Body of pancreas (tissue), 4 donors: ENCODE data around the gene SBNO1. TPM values are rescaled to one million over a fixed set of nuclear protein-coding genes. Genes with fewer than 3 reads are reported as not detected.
"Not testable (repeated sequence)": the region's sequence is repeated elsewhere in the genome, so short reads cannot be mapped to it uniquely, and the experiment has no call there.

ENCODE experiments used
- ATAC-seq: fragments of 150-250 bp; one replicate; pipeline ENCODE4 v1.9.1; 2016
- DNase-seq, 4 donors: peaks; one replicate each; pipeline ENCODE4 v3.0.0-alpha.2; 2019
- H3K27ac ChIP-seq, 4 donors: fragments of 200-600 bp; sonication (generic); 1 replicate in 3 of 4; 2 replicates in 1 of 4; pipeline versions ENCODE4 v1.5.1 to v1.6.1; 2016 to 2019; ENCODE audit warnings: mild to moderate bottlenecking in 1 of 4, mixed read lengths in 1 of 4, moderate library complexity in 1 of 4
- H3K27me3 ChIP-seq, 2 donors: fragments of 200-600 bp; sonication (generic); one replicate each; pipeline ENCODE4 v1.6.0; 2016; ENCODE audit warnings: mild to moderate bottlenecking in 1 of 2
- H3K36me3 ChIP-seq, 2 donors: fragments of 200-600 bp; sonication (generic); replicated peaks in 1 of 2; 2 replicates each; pipeline ENCODE4 v1.5.1; 2016; ENCODE audit warnings: low read depth in 2 of 2; ENCODE audit not compliant: insufficient read depth in 1 of 2
- H3K4me1 ChIP-seq: fragments of 200-600 bp; sonication (generic); one replicate; pipeline ENCODE4 v1.6.0; 2016
- H3K4me3 ChIP-seq, 2 donors: fragments of 200-600 bp; sonication (generic); 1 replicate in 1 of 2; 2 replicates in 1 of 2; pipeline ENCODE4 v1.5.1; 2016 to 2019
- H3K9me3 ChIP-seq, 3 donors: fragments of 200-600 bp; sonication (generic); 1 replicate in 2 of 3; 2 replicates in 1 of 3; pipeline ENCODE4 v1.5.1; 2016
- POLR2A ChIP-seq, 3 donors: fragments of 450-650 bp; IDR thresholded peaks; one replicate each; pipeline ENCODE4 v1.6.1; 2016; ENCODE audit warnings: antibody characterized with exemption in 3 of 3, mild to moderate bottlenecking in 2 of 3
- WGBS, 2 donors: methylation state at CpG; one replicate each; pipeline ENCODE4 v1.1.5; 2017; 5-methylcytosine and 5-hydroxymethylcytosine counted together
- intact Hi-C: fragments of 100-400 bp; cut with DNase I; formaldehyde crosslinking; loops from one replicate; pipeline ENCODE4 v1.15.1; 2023
- total RNA-seq, 2 donors: library from RNA; depleted of rRNA; stranded (reverse); fragments of >200 nt; gene quantifications; one replicate each; pipeline ENCODE4 v1.1.0, GENCODE V29; 2016
- TF ChIP-seq, protein P1 (sequence below), 7 experiments: fragments of 450-650 bp in 4 of 7; fragments of 200-600 bp in 3 of 7; sonication (generic) in 3 of 7; IDR thresholded peaks; one replicate each; pipeline ENCODE4 v1.5.1; 2016 to 2019; ENCODE audit warnings: antibody characterized with exemption in 7 of 7

The SBNO1 gene
- 10 to 100 TPM; 11.4 to 11.9 TPM for total RNA-seq

- no peaks in the 10 kb centered on the region for H3K36me3 ChIP-seq
- H3K4me3 ChIP-seq, result peak within 1 kb of the TSS; percentile 95
- no peaks in the 10 kb centered on the region for H3K9me3 ChIP-seq
- intact Hi-C loops, result no loop called here
- peaks cover 19% of the 10 kb centered on the region for H3K4me1 ChIP-seq
- peak; percentile 64 to 81 (median 75) for TF ChIP-seq POLR2A (IDR thresholded peaks at IDR 0.05)
- TF ChIP-seq, protein P1, sequence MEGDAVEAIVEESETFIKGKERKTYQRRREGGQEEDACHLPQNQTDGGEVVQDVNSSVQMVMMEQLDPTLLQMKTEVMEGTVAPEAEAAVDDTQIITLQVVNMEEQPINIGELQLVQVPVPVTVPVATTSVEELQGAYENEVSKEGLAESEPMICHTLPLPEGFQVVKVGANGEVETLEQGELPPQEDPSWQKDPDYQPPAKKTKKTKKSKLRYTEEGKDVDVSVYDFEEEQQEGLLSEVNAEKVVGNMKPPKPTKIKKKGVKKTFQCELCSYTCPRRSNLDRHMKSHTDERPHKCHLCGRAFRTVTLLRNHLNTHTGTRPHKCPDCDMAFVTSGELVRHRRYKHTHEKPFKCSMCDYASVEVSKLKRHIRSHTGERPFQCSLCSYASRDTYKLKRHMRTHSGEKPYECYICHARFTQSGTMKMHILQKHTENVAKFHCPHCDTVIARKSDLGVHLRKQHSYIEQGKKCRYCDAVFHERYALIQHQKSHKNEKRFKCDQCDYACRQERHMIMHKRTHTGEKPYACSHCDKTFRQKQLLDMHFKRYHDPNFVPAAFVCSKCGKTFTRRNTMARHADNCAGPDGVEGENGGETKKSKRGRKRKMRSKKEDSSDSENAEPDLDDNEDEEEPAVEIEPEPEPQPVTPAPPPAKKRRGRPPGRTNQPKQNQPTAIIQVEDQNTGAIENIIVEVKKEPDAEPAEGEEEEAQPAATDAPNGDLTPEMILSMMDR (IDR thresholded peaks at IDR 0.05), result no peak
- 0% methylated on average over 8 to 26 of the region's 47 CpGs for WGBS, 2 donors
- no peaks in the 10 kb centered on the region for H3K27me3 ChIP-seq
- peak within 1 kb of the TSS; percentile 93 to 99 (median 95) for H3K27ac ChIP-seq
- ATAC-seq (peak; percentile 81), DNase-seq (peak; percentile 92 to 94 (median 94))
Measured at GRCh38 chr12:123364532-123365024, at the start of gene SBNO1. Gene SBNO1, minus strand, starts transcription at chr12:123364847. Its CDS starts 14,406 bp downstream, at chr12:123350441.

GRCh38 chr12:123410041-123410412 lies 45.4 kb upstream of the SBNO1 start:
- Histone ChIP-seq H3K27ac (no peak overlapping the region), H3K9me3 (no peaks in the 10 kb centered on the region), H3K36me3 (peaks cover 0 to 3% of the 10 kb centered on the region in 2 donors), H3K4me3 (no peak overlapping the region), H3K4me1 (no peaks in the 10 kb centered on the region), H3K27me3 (no peaks in the 10 kb centered on the region)
- TF ChIP-seq, protein P1 (IDR thresholded peaks at IDR 0.05), result no peak
- TF ChIP-seq POLR2A (IDR thresholded peaks at IDR 0.05), result no peak
- DNase-seq, result no peak
- intact Hi-C loops, result no loop called here
- WGBS, 2 donors, result 96 to 97% methylated on average over 4 to 5 of the region's 5 CpGs
- ATAC-seq, result no peak

DNA sequence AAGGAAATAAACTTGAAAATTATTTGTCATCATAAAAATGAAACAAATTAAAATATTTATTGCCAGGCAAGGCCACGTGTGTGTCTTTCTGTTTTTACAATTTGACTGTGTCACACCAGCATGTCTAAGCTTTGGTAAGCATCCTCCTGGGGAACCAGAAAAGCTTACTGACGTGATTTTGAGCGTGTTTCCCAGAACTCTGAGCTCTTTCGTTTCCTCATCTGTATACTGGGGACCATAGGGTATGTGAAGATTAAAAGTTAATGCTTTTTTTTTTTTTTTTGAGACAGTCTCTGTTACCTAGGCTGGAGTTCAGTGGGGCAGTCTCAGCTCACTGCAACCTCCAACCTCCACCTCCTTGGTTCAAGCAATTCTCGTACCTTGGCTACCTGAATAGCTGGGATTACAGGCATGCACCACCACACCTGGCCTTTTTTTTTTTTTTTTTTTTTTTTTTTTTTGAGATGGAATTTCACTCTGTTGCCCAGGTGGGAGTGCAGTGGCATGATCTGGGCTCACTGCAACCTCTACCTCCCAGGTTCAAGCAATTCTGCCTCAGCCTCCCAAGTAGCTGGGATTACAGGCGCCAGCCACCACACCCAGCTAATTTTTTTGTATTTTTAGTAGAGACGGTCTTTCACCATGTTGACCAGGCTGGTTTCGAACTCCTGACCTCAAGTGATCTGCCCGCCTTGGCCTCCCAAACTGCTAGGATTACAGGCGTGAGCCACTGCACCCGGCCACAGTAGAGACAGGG lies 44.8 kb upstream of the SBNO1 start:
- H3K27me3 ChIP-seq, H3K27ac ChIP-seq, H3K4me3 ChIP-seq, H3K36me3 ChIP-seq, H3K9me3 ChIP-seq, H3K4me1 ChIP-seq, ATAC-seq, DNase-seq, intact Hi-C loops: not testable (repeated sequence)
- WGBS, 2 donors, result 90 to 96% methylated on average over 11 of the region's 11 CpGs

DNA sequence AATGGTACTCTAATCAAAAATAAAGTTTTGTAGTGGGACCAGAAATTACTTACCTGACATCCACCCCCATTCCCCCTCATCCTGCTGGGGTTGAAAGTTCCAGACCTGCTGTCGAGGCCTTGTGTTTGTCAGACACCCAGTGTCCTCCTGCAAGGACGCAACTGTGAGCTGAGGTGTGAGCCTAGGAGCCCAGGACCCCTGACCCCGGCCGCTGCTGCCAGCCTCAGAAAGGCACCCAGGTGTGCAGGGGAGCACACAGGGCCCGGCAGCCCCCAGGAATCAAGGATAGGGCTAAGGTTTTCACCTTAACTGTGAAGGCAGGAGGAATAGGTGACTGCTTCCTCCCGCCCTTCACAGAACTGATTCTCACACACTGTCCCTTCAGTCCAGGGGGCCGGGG lies 44.0 kb upstream of the SBNO1 start:
- H3K9me3 ChIP-seq, H3K4me3 ChIP-seq, DNase-seq, H3K4me1 ChIP-seq, intact Hi-C loops, H3K27me3 ChIP-seq, ATAC-seq, H3K27ac ChIP-seq: not testable (repeated sequence)
- 97 to 100% methylated on average over 1 to 6 of the region's 7 CpGs for WGBS, 2 donors
- peaks cover 0 to 13% of the 10 kb centered on the region in 2 donors for H3K36me3 ChIP-seq

GRCh38 chr12:123407934-123408333 lies 43.3 kb upstream of the SBNO1 start:
- H3K4me3 ChIP-seq, intact Hi-C loops, ATAC-seq, H3K4me1 ChIP-seq, H3K9me3 ChIP-seq, H3K27me3 ChIP-seq, H3K27ac ChIP-seq, DNase-seq: not testable (repeated sequence)
- H3K36me3 ChIP-seq, result peaks cover 0 to 18% of the 10 kb centered on the region in 2 donors
- WGBS, 2 donors, result 75 to 84% methylated on average over 12 of the region's 15 CpGs

- H3K9me3 ChIP-seq, H3K27me3 ChIP-seq, DNase-seq, H3K27ac ChIP-seq, ATAC-seq, H3K4me1 ChIP-seq, H3K4me3 ChIP-seq, intact Hi-C loops: not testable (repeated sequence)
- H3K36me3 ChIP-seq, result peaks cover 0 to 18% of the 10 kb centered on the region in 2 donors
- 93 to 97% methylated on average over 12 to 15 of the region's 15 CpGs for WGBS, 2 donors
Measured at GRCh38 chr12:123407269-123407668, 42.6 kb upstream of the SBNO1 start.
